ENCODE results near the gene NANOS1. TPM values are rescaled to one million over a fixed set of nuclear protein-coding genes. Genes with fewer than 3 reads are reported as not detected.

Gene NANOS1
- total and polyA plus RNA-seq, 2 of the 8 experiments (the other 6 are each of a cell fraction or from before 2014, with no cell fraction given) = 3.1 to 3.9 TPM

- TF ChIP-seq RXRA (IDR thresholded peaks at IDR 0.05; ENCODE audit: insufficient read depth, low read depth, low read length) (no peak), CHD1 (IDR thresholded peaks at IDR 0.05; ENCODE audit: low read depth, low read length) (no peak)
These were observed 3.7 kb upstream of the NANOS1 start (continued) for GRCh38 chr10:119025776-119026175.
